HepG2 (cell line): ENCODE measurements around the gene SPG7. TPM values are rescaled to one million over a fixed set of nuclear protein-coding genes. Genes with fewer than 3 reads are reported as not detected.

Experiments
- ELF3 ChIP-seq: IDR thresholded peaks from 2 replicates; pipeline ENCODE4 v1.6.1; 2016; ENCODE audit warnings: missing genetic modification reagents, missing compliant biosample characterization
- JUND ChIP-seq: sonication (generic); formaldehyde crosslinking; IDR thresholded peaks from 2 replicates; pipeline ENCODE4 v1.8.0; 2022; ENCODE audit warnings: mild to moderate bottlenecking, missing genetic modification reagents
- KLF15 ChIP-seq: sonication (generic); formaldehyde crosslinking; IDR thresholded peaks from 2 replicates; pipeline ENCODE4 v1.8.1; 2023; ENCODE audit warnings: borderline replicate concordance, mild to moderate bottlenecking, inconsistent platforms, missing genetic modification reagents, mixed read lengths
- MYNN ChIP-seq: sonication (generic); formaldehyde crosslinking; IDR thresholded peaks from 2 replicates; pipeline ENCODE4 v1.4.0; 2020; ENCODE audit warnings: mild to moderate bottlenecking, low read depth, missing genetic modification reagents
- NFATC3 ChIP-seq: sonication (generic); formaldehyde crosslinking; IDR thresholded peaks from 2 replicates; pipeline ENCODE4 v1.5.1; 2020; ENCODE audit warnings: mild to moderate bottlenecking, missing genetic modification reagents
- POGK ChIP-seq: sonication (generic); formaldehyde crosslinking; conservative IDR thresholded peaks from 2 replicates; pipeline ENCODE4 v1.8.0; 2022; ENCODE audit warnings: mild to moderate bottlenecking, moderate library complexity, missing genetic modification reagents
- PPARG ChIP-seq: conservative IDR thresholded peaks from 2 replicates; pipeline ENCODE4 v1.6.1; 2016; ENCODE audit warnings: missing biosample characterization, missing genetic modification reagents
- RCOR2 ChIP-seq: IDR thresholded peaks from 2 replicates; pipeline ENCODE4 v1.6.1; 2016; ENCODE audit warnings: missing biosample characterization, missing genetic modification reagents
- SALL2 ChIP-seq: sonication (generic); formaldehyde crosslinking; IDR thresholded peaks from 2 replicates; pipeline ENCODE4 v1.8.1; 2023; ENCODE audit warnings: mild to moderate bottlenecking, missing genetic modification reagents, inconsistent platforms
- SATB2 ChIP-seq: sonication (generic); formaldehyde crosslinking; IDR thresholded peaks from 2 replicates; pipeline ENCODE4 v1.5.0; 2020; ENCODE audit warnings: missing genetic modification reagents
- SMAD3 ChIP-seq: sonication (generic); formaldehyde crosslinking; IDR thresholded peaks from 2 replicates; pipeline ENCODE4 v1.4.0; 2020; ENCODE audit warnings: missing genetic modification reagents
- SP140L ChIP-seq: sonication (generic); formaldehyde crosslinking; IDR thresholded peaks from 2 replicates; pipeline ENCODE4 v1.4.0; 2020; ENCODE audit warnings: missing genetic modification reagents, borderline replicate concordance
- ZFP36L1 ChIP-seq: sonication (generic); formaldehyde crosslinking; IDR thresholded peaks from 2 replicates; pipeline ENCODE4 v1.8.0; 2022; ENCODE audit warnings: mild to moderate bottlenecking, missing genetic modification reagents, moderate library complexity
- ZNF17 ChIP-seq: sonication (generic); formaldehyde crosslinking; IDR thresholded peaks from 2 replicates; pipeline ENCODE4 v1.5.0; 2020; ENCODE audit warnings: mild to moderate bottlenecking, missing genetic modification reagents
- ZNF460 ChIP-seq: sonication (generic); formaldehyde crosslinking; IDR thresholded peaks from 2 replicates; pipeline ENCODE4 v1.5.1; 2020; ENCODE audit warnings: missing genetic modification reagents, mild to moderate bottlenecking, borderline replicate concordance
- ZNF619 ChIP-seq: sonication (generic); formaldehyde crosslinking; IDR thresholded peaks from 2 replicates; pipeline ENCODE4 v1.4.0; 2020; ENCODE audit warnings: mild to moderate bottlenecking, missing genetic modification reagents
- ZNF766 ChIP-seq: sonication (generic); formaldehyde crosslinking; IDR thresholded peaks from 2 replicates; pipeline ENCODE4 v1.5.0; 2020; ENCODE audit warnings: missing genetic modification reagents, borderline replicate concordance
- ZSCAN30 ChIP-seq: sonication (generic); formaldehyde crosslinking; IDR thresholded peaks from 2 replicates; pipeline ENCODE4 v1.5.0; 2020; ENCODE audit warnings: mild to moderate bottlenecking, missing genetic modification reagents
- polyA plus RNA-seq, 8 experiments: library from polyadenylated mRNA; depleted of rRNA in 3 of 8; stranded (reverse) in 7 of 8; unstranded in 1 of 8; fragments of >200 nt; fragmentation: Illumina TruSeq in 4 of 8; extraction: Trizol in 4 of 8; gene quantifications; 2 replicates each; pipeline versions ENCODE4 v1.2.1 to v1.2.3, GENCODE V29; 2011 to 2016; ENCODE audit warnings: low read depth in 4 of 8, missing spikeins in 1 of 8, mixed read lengths in 1 of 8; ENCODE audit not compliant: insufficient read depth in 1 of 8
- total RNA-seq, 5 experiments: library from RNA; depleted of rRNA; stranded (reverse); fragments of >200 nt; fragmentation: Illumina TruSeq; extraction: Trizol; gene quantifications; 2 replicates each; pipeline ENCODE4 v1.2.3, GENCODE V29; 2016; ENCODE audit warnings: low read depth in 1 of 5
- TF ChIP-seq, protein P1 (sequence below): sonication (generic); formaldehyde crosslinking; IDR thresholded peaks from 2 replicates; pipeline ENCODE4 v1.4.0; 2020; ENCODE audit warnings: missing genetic modification reagents, borderline replicate concordance
- TF ChIP-seq, protein P2 (sequence below): sonication (generic); formaldehyde crosslinking; IDR thresholded peaks from 2 replicates; pipeline ENCODE4 v1.5.1; 2020; ENCODE audit warnings: missing genetic modification reagents, mild to moderate bottlenecking, borderline replicate concordance

SPG7 gene
- total and polyA plus RNA-seq, 2 of the 13 experiments (the other 11 are each of a cell fraction or from before 2014, with no cell fraction given): 66.0 to 136 TPM

DNA sequence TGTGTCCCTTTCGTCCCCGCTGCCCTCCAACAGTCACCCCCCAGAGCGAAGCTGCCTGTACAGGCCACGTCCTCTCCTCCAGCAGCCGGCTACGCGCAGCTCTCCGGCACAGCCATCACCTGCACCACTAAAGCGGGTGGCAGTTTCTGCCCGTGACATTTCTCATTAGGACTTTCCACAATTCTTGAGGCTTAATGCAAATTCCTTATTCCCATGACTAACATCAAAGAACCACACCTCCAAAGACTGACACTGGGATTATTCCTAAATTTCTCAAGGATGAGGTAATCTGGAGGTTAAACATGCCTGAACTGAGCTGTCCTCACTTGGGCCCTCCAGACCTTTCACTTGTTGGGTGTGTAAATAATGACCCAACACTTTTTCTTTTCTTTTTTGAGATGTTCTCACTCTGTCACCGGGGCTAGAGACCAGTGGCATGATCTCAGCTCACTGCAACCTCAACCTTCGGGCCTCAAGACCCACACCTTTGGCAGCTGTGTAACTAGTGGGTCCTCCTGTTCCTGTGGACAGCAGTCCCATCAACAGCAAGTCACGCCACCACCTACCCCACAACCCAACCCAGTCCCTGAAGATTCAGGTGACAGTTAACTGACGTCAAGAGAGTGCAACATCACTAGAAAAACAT is 29.5 kb upstream of the SPG7 start (continued):
- TF ChIP-seq, protein P1, sequence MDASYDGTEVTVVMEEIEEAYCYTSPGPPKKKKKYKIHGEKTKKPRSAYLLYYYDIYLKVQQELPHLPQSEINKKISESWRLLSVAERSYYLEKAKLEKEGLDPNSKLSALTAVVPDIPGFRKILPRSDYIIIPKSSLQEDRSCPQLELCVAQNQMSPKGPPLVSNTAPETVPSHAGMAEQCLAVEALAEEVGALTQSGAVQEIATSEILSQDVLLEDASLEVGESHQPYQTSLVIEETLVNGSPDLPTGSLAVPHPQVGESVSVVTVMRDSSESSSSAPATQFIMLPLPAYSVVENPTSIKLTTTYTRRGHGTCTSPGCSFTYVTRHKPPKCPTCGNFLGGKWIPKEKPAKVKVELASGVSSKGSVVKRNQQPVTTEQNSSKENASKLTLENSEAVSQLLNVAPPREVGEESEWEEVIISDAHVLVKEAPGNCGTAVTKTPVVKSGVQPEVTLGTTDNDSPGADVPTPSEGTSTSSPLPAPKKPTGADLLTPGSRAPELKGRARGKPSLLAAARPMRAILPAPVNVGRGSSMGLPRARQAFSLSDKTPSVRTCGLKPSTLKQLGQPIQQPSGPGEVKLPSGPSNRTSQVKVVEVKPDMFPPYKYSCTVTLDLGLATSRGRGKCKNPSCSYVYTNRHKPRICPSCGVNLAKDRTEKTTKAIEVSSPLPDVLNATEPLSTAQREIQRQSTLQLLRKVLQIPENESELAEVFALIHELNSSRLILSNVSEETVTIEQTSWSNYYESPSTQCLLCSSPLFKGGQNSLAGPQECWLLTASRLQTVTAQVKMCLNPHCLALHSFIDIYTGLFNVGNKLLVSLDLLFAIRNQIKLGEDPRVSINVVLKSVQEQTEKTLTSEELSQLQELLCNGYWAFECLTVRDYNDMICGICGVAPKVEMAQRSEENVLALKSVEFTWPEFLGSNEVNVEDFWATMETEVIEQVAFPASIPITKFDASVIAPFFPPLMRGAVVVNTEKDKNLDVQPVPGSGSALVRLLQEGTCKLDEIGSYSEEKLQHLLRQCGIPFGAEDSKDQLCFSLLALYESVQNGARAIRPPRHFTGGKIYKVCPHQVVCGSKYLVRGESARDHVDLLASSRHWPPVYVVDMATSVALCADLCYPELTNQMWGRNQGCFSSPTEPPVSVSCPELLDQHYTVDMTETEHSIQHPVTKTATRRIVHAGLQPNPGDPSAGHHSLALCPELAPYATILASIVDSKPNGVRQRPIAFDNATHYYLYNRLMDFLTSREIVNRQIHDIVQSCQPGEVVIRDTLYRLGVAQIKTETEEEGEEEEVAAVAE (CRISPR knock-in tag): 0 out of 2 replicates have a peak, but pooled peaks have one; percentile 59
- TF ChIP-seq, protein P2, sequence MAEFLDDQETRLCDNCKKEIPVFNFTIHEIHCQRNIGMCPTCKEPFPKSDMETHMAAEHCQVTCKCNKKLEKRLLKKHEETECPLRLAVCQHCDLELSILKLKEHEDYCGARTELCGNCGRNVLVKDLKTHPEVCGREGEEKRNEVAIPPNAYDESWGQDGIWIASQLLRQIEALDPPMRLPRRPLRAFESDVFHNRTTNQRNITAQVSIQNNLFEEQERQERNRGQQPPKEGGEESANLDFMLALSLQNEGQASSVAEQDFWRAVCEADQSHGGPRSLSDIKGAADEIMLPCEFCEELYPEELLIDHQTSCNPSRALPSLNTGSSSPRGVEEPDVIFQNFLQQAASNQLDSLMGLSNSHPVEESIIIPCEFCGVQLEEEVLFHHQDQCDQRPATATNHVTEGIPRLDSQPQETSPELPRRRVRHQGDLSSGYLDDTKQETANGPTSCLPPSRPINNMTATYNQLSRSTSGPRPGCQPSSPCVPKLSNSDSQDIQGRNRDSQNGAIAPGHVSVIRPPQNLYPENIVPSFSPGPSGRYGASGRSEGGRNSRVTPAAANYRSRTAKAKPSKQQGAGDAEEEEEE: no peak
- TF ChIP-seq ELF3 (CRISPR knock-in tag): no peak
- TF ChIP-seq PPARG (CRISPR knock-in tag): 0 out of 2 replicates have a peak, but pooled peaks have one; percentile 31
- no peak for TF ChIP-seq POGK
- no peak for TF ChIP-seq NFATC3
- no peak for TF ChIP-seq ZNF766 (CRISPR knock-in tag)
- no peak for TF ChIP-seq MYNN
- TF ChIP-seq ZNF460 (CRISPR knock-in tag): no peak
- TF ChIP-seq ZNF619 (CRISPR knock-in tag): no peak
- TF ChIP-seq SMAD3 (CRISPR knock-in tag): no peak
- peak; percentile 51; the same call in 1 of the 2 replicates for TF ChIP-seq JUND (CRISPR knock-in tag)
- TF ChIP-seq RCOR2 (CRISPR knock-in tag): no peak
- TF ChIP-seq SP140L: no peak
- no peak for TF ChIP-seq ZSCAN30 (CRISPR knock-in tag)
- TF ChIP-seq ZFP36L1: no peak
- no peak for TF ChIP-seq ZNF17 (CRISPR knock-in tag)
- TF ChIP-seq SATB2 (CRISPR knock-in tag): no peak
- no peak for TF ChIP-seq SALL2
- no peak for TF ChIP-seq KLF15 (CRISPR knock-in tag)
